A549 (cell line): ENCODE data around the gene TAF3. TPM values are rescaled to one million over a fixed set of nuclear protein-coding genes. Genes with fewer than 3 reads are reported as not detected.

ENCODE experiments used
- ATAC-seq, 2 experiments: fragments of 200-7000 bp in 1 of 2; fragments of >200 bp in 1 of 2; cut with Nextera tagmentation in 1 of 2; cut with Tn5 transposase in 1 of 2; 3 replicates each; pipeline versions ENCODE4 v1.8.0 to v1.9.1; 2018 to 2020; ENCODE audit warnings: mild to moderate bottlenecking in 1 of 2, moderate library complexity in 1 of 2
- CTCF ChIA-PET: fragments of 300-600 bp; sonication (Branson Sonifier 250); formaldehyde crosslinking; extraction: SDS; loops from one replicate; lab custom pipeline; 2021; ENCODE audit warnings: antibody characterized with exemption, inconsistent platforms; lab: Yijun Ruan, JAX
- POLR2A ChIA-PET: fragments of 350-600 bp; formaldehyde crosslinking; extraction: SDS; loops from one replicate; lab custom pipeline; 2021; ENCODE audit warnings: antibody characterized with exemption, inconsistent platforms; lab: Yijun Ruan, JAX
- DNase-seq, 2 experiments: peaks; one replicate each; pipeline versions ENCODE4 v3.0.0 to v3.0.0-alpha.2; 2011 to 2016; ENCODE audit warnings: low read depth in 1 of 2, low spot score in 1 of 2
- FAIRE-seq: peaks from 2 replicates; lab custom pipeline; 2011; peaks lifted over from hg19 to GRCh38; lab: Jason Lieb, UNC
- H3K27ac ChIP-seq, 2 experiments: fragments of >200 bp; sonication (Bioruptor Twin); formaldehyde crosslinking; 3 replicates each; pipeline ENCODE4 v1.5.1; 2016 to 2017
- H3K4me1 ChIP-seq: fragments of >200 bp; sonication (Bioruptor Twin); formaldehyde crosslinking; 3 replicates; pipeline ENCODE4 v1.6.1; 2016
- H3K4me2 ChIP-seq: fragments of >200 bp; sonication (Bioruptor Twin); formaldehyde crosslinking; 3 replicates; pipeline ENCODE4 v1.6.1; 2016
- H3K4me3 ChIP-seq: fragments of >200 bp; sonication (Bioruptor Twin); formaldehyde crosslinking; 3 replicates; pipeline ENCODE4 v1.5.1; 2016
- H3K9me3 ChIP-seq: fragments of >200 bp; sonication (Bioruptor Twin); formaldehyde crosslinking; 3 replicates; pipeline ENCODE4 v1.6.1; 2016
- ATOH8 ChIP-seq: fragments of 250-450 bp; sonication (Bioruptor Pico); IDR thresholded peaks from 2 replicates; pipeline ENCODE4 v1.5.0; 2020; ENCODE audit warnings: low read depth, mild to moderate bottlenecking, moderate library complexity
- CBX2 ChIP-seq: fragments of 200-600 bp; sonication (generic); IDR thresholded peaks from 2 replicates; pipeline ENCODE4 v1.6.1; 2016; ENCODE audit warnings: low read depth, mild to moderate bottlenecking, borderline replicate concordance
- CEBPB ChIP-seq, 2 experiments: fragments of >200 bp in 1 of 2; sonication (Bioruptor Twin) in 1 of 2; formaldehyde crosslinking in 1 of 2; IDR thresholded peaks; 2 replicates each; pipeline ENCODE4 v1.6.1; 2012 to 2016
- CHD2 ChIP-seq: fragments of 150-350 bp; IDR thresholded peaks from 2 replicates; pipeline ENCODE4 v1.6.1; 2014; ENCODE audit warnings: low read length; ENCODE audit not compliant: partially characterized antibody
- E2F6 ChIP-seq: IDR thresholded peaks from 2 replicates; pipeline ENCODE4 v1.6.1; 2012; ENCODE audit warnings: low read depth, borderline replicate concordance
- ELK1 ChIP-seq: fragments of 150-350 bp; IDR thresholded peaks from 2 replicates; pipeline ENCODE4 v1.6.1; 2014; ENCODE audit warnings: low read depth, mild to moderate bottlenecking, low read length
- EP300 ChIP-seq, 2 experiments: fragments of >200 bp; sonication (Bioruptor Twin); formaldehyde crosslinking; IDR thresholded peaks; 2 replicates in 1 of 2; 3 replicates in 1 of 2; pipeline ENCODE4 v1.6.1; 2016 to 2017
- GATA3 ChIP-seq: IDR thresholded peaks from 2 replicates; pipeline ENCODE4 v1.6.1; 2012; ENCODE audit warnings: borderline replicate concordance
- HEYL ChIP-seq: fragments of 250-450 bp; sonication (Bioruptor Pico); IDR thresholded peaks from 2 replicates; pipeline ENCODE4 v1.8.0; 2021; ENCODE audit warnings: mild to moderate bottlenecking, moderate library complexity
- HMGXB4 ChIP-seq: fragments of 250-450 bp; sonication (Bioruptor Pico); IDR thresholded peaks from 2 replicates; pipeline ENCODE4 v1.5.0; 2021; ENCODE audit warnings: mild to moderate bottlenecking, moderate library complexity, borderline replicate concordance
- HOXA7 ChIP-seq: fragments of 250-450 bp; sonication (Bioruptor Pico); IDR thresholded peaks from 2 replicates; pipeline ENCODE4 v1.5.0; 2020; ENCODE audit warnings: mild to moderate bottlenecking, moderate library complexity
- KDM5A ChIP-seq: fragments of 200-600 bp; sonication (generic); IDR thresholded peaks from 2 replicates; pipeline ENCODE4 v1.6.1; 2016; ENCODE audit warnings: antibody characterized with exemption, mild to moderate bottlenecking
- MAX ChIP-seq: IDR thresholded peaks from 2 replicates; pipeline ENCODE4 v1.6.1; 2012
- MAZ ChIP-seq: fragments of 150-350 bp; IDR thresholded peaks from 2 replicates; pipeline ENCODE4 v1.6.1; 2014; ENCODE audit warnings: antibody characterized with exemption, low read depth, low read length, borderline replicate concordance
- MYC ChIP-seq: IDR thresholded peaks from 2 replicates; pipeline ENCODE4 v1.6.1; 2012; ENCODE audit warnings: mild to moderate bottlenecking, inconsistent platforms, low read length, improper control_type of control experiment, borderline replicate concordance
- NPAS2 ChIP-seq: fragments of 250-450 bp; sonication (Bioruptor Pico); IDR thresholded peaks from 2 replicates; pipeline ENCODE4 v1.8.0; 2022; ENCODE audit warnings: mild to moderate bottlenecking, moderate library complexity, borderline replicate concordance
- NR3C1 ChIP-seq: fragments of >200 bp; sonication (Bioruptor Twin); formaldehyde crosslinking; IDR thresholded peaks from 3 replicates; pipeline ENCODE4 v1.6.1; 2017
- PBX3 ChIP-seq: IDR thresholded peaks from 2 replicates; pipeline ENCODE4 v1.6.1; 2012
- POLR2A ChIP-seq: IDR thresholded peaks from 2 replicates; pipeline ENCODE4 v1.6.1; 2012; ENCODE audit warnings: mild to moderate bottlenecking, low read length
- RCOR1 ChIP-seq: fragments of 150-350 bp; IDR thresholded peaks from 2 replicates; pipeline ENCODE4 v1.6.1; 2014; ENCODE audit warnings: antibody characterized with exemption, low read length, low read depth
- USF2 ChIP-seq: fragments of 450-650 bp; IDR thresholded peaks from 2 replicates; pipeline ENCODE4 v1.6.1; 2014; ENCODE audit warnings: antibody characterized with exemption
- WGBS: methylation state at CpG from one replicate; pipeline ENCODE4 v1.1.6; 2017; ENCODE audit errors: missing lambda C conversion rate; 5-methylcytosine and 5-hydroxymethylcytosine counted together
- polyA plus RNA-seq, 4 experiments: library from polyadenylated mRNA; depleted of rRNA in 3 of 4; stranded (reverse); fragments of >200 nt; fragmentation: RNase III in 1 of 4; extraction: RNeasy Plus Mini Kit Qiagen cat#74134 plus additional on column Dnase treatment in 1 of 4; gene quantifications; 2 replicates in 3 of 4; 3 replicates in 1 of 4; pipeline ENCODE4 v1.2.3, GENCODE V29; 2011 to 2017

TAF3 gene
- polyA plus RNA-seq, 2 of the 4 experiments (the other 2 are of a cell fraction), result 5.7 to 6.1 TPM

- no peak overlapping the region for H3K4me2 ChIP-seq
- no peak overlapping the region for H3K4me3 ChIP-seq
- CTCF ChIA-PET, result no interaction called here
- DNase-seq (no peak), FAIRE-seq (no peak), ATAC-seq (no peak)
- no peaks in the 10 kb centered on the region for H3K4me1 ChIP-seq
- no peaks in the 10 kb centered on the region for H3K9me3 ChIP-seq
- POLR2A ChIA-PET, result no interaction called here
- WGBS, result 88% methylated on average over 2 of the region's 2 CpGs
- no peak overlapping the region for H3K27ac ChIP-seq
- no peak for TF ChIP-seq POLR2A
- TF ChIP-seq RCOR1, result no peak
- no peak for TF ChIP-seq ELK1
- no peak for TF ChIP-seq CEBPB (IDR thresholded peaks at IDR 0.05)
- TF ChIP-seq, all 56 proteins: peak for 0
Observed at GRCh38 chr10:7906128-7906527, 87.8 kb downstream of the TAF3 start.

- FAIRE-seq (no peak), ATAC-seq (no peak), DNase-seq (no peak)
- no peak overlapping the region for H3K4me2 ChIP-seq
- 70% methylated on average over 8 of the region's 8 CpGs for WGBS
- POLR2A ChIA-PET, result no interaction called here
- H3K9me3 ChIP-seq, result no peaks in the 10 kb centered on the region
- H3K27ac ChIP-seq, result no peak overlapping the region
- H3K4me3 ChIP-seq, result no peak overlapping the region
- TF ChIP-seq CHD2, result no peak
- TF ChIP-seq E2F6, result no peak
- TF ChIP-seq HEYL (CRISPR knock-in tag), result no peak
- no peak for TF ChIP-seq USF2
- TF ChIP-seq NR3C1, result no peak
- TF ChIP-seq EP300 (IDR thresholded peaks at IDR 0.05), result no peak
- no peak for TF ChIP-seq GATA3
- no peak for TF ChIP-seq CBX2
- no peak for TF ChIP-seq KDM5A
- no peak for TF ChIP-seq HOXA7 (CRISPR knock-in tag)
- no peak for TF ChIP-seq PBX3
- no peak for TF ChIP-seq ATOH8
- no peak for TF ChIP-seq NPAS2 (CRISPR knock-in tag)
- TF ChIP-seq MAX, result no peak
- no peaks in the 10 kb centered on the region for H3K4me1 ChIP-seq
- CTCF ChIA-PET, result interaction anchor here (0.5 to 0.6 kb wide), 2 partner anchors 438 to 1285 kb away, joined by 3 to 6 read pairs; no protein-coding TSS in a partner anchor
Observed at GRCh38 chr10:7908541-7909210, 90.4 kb downstream of the TAF3 start.

- no peak for TF ChIP-seq MAZ
- TF ChIP-seq USF2, result no peak
- TF ChIP-seq NPAS2 (CRISPR knock-in tag), result no peak
- TF ChIP-seq EP300 (IDR thresholded peaks at IDR 0.05), result no peak
- TF ChIP-seq MYC, result no peak
- TF ChIP-seq HMGXB4 (CRISPR knock-in tag), result no peak
- no peak for TF ChIP-seq ATOH8
- TF ChIP-seq, all 56 proteins: peak for 0
- FAIRE-seq (no peak), ATAC-seq (no peak), DNase-seq (no peak)
- POLR2A ChIA-PET, result no interaction called here
- Histone ChIP-seq H3K9me3 (no peaks in the 10 kb centered on the region), H3K4me1 (0 out of 3 replicates have a peak, but pooled peaks cover 2% of the 10 kb centered on the region), H3K4me2 (no peak overlapping the region), H3K27ac (no peak overlapping the region), H3K4me3 (no peak overlapping the region)
- CTCF ChIA-PET, result interaction anchor here (0.7 kb wide), 1 partner anchor 10 kb away, joined by 3 read pairs; no protein-coding TSS in a partner anchor
- 95% methylated on average over 3 of the region's 3 CpGs for WGBS
Observed at GRCh38 chr10:7913126-7913872, 95.0 kb downstream of the TAF3 start.
